Measurements from ENCODE around the gene UMAD1.

UMAD1 gene

DNA sequence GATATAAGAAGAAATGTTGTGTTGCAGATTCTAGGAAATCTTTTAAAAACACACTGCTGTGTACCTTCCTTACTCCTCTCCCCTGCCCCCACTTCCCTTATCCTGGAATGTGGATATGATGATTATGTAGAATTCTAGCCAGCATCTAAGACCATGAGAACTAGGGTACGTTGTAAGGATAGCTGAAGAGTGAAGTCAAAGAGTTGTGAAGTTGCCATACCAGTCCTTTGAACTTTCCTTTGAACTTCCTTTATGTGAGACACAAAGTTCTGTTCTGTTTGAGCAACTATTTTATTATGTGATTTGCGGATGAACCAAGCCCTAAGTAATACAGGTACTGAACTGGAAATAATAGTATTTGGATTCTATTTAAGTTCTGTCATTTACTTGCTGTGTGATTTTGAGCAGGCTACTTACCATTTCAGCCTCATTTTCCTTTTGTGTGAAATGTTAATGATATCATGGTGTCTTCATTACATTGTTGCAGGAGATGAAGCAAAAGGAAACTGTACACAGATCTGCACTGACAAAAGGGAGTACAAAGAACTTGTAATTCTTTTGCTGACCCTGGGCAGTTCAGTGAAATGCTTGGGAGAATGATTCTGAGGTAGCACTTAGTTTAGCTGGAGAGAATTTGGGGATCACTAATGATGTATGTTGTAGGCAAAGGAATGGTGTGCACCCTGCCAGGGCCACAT lies 46.4 kb downstream of the UMAD1 start:
- no peak overlapping the region for H3K4me3 ChIP-seq (replicated peaks; ENCODE audit: insufficient read depth, low read length)
- DNase-seq (ENCODE audit: low read depth in 1 of 2, low spot score in 1 of 2), result no peak
- H3K27ac ChIP-seq (replicated peaks), result no peak overlapping the region
- no peaks in the 10 kb centered on the region for H3K27me3 ChIP-seq (ENCODE audit: insufficient read depth, poor library complexity, severe bottlenecking)
- TF ChIP-seq, protein P1, sequence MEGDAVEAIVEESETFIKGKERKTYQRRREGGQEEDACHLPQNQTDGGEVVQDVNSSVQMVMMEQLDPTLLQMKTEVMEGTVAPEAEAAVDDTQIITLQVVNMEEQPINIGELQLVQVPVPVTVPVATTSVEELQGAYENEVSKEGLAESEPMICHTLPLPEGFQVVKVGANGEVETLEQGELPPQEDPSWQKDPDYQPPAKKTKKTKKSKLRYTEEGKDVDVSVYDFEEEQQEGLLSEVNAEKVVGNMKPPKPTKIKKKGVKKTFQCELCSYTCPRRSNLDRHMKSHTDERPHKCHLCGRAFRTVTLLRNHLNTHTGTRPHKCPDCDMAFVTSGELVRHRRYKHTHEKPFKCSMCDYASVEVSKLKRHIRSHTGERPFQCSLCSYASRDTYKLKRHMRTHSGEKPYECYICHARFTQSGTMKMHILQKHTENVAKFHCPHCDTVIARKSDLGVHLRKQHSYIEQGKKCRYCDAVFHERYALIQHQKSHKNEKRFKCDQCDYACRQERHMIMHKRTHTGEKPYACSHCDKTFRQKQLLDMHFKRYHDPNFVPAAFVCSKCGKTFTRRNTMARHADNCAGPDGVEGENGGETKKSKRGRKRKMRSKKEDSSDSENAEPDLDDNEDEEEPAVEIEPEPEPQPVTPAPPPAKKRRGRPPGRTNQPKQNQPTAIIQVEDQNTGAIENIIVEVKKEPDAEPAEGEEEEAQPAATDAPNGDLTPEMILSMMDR (IDR thresholded peaks at IDR 0.05; ENCODE audit: insufficient read depth, low read length), result no peak
- TF ChIP-seq GABPA (IDR thresholded peaks at IDR 0.05; ENCODE audit: low read depth), result no peak
- no peak for TF ChIP-seq SPI1 (IDR thresholded peaks at IDR 0.05; ENCODE audit: borderline replicate concordance, low read depth)
- no peak for TF ChIP-seq POLR2AphosphoS5 (IDR thresholded peaks at IDR 0.05; ENCODE audit: low read depth)
- TF ChIP-seq, protein P2, sequence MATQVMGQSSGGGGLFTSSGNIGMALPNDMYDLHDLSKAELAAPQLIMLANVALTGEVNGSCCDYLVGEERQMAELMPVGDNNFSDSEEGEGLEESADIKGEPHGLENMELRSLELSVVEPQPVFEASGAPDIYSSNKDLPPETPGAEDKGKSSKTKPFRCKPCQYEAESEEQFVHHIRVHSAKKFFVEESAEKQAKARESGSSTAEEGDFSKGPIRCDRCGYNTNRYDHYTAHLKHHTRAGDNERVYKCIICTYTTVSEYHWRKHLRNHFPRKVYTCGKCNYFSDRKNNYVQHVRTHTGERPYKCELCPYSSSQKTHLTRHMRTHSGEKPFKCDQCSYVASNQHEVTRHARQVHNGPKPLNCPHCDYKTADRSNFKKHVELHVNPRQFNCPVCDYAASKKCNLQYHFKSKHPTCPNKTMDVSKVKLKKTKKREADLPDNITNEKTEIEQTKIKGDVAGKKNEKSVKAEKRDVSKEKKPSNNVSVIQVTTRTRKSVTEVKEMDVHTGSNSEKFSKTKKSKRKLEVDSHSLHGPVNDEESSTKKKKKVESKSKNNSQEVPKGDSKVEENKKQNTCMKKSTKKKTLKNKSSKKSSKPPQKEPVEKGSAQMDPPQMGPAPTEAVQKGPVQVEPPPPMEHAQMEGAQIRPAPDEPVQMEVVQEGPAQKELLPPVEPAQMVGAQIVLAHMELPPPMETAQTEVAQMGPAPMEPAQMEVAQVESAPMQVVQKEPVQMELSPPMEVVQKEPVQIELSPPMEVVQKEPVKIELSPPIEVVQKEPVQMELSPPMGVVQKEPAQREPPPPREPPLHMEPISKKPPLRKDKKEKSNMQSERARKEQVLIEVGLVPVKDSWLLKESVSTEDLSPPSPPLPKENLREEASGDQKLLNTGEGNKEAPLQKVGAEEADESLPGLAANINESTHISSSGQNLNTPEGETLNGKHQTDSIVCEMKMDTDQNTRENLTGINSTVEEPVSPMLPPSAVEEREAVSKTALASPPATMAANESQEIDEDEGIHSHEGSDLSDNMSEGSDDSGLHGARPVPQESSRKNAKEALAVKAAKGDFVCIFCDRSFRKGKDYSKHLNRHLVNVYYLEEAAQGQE (IDR thresholded peaks at IDR 0.05; ENCODE audit: insufficient replicate concordance, low read depth), result no peak

DNA sequence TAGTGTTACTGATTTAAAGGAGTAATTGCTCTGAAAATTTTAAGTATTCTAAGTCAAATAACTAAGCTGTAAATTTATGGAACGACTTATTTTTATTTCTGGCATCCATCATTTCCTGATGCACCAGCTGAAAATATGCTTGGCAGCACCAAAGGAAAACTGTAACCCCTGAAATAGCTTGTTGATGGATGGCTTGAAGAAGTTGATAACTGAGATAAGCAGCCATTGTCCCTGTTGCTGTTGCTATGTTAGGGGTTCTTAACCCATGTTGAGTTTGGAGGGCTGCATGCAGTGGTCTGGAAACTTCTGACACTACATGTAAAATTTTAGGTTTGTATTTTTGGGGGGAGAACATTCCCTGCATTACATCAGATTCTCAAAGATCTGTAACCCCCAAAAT lies 47.2 kb downstream of the UMAD1 start:
- H3K4me3 ChIP-seq (replicated peaks; ENCODE audit: insufficient read depth, low read length), result no peak overlapping the region
- TF ChIP-seq, protein P1 (IDR thresholded peaks at IDR 0.05; ENCODE audit: insufficient read depth, low read length), result no peak
- TF ChIP-seq GABPA (IDR thresholded peaks at IDR 0.05; ENCODE audit: low read depth) (no peak), POLR2AphosphoS5 (IDR thresholded peaks at IDR 0.05; ENCODE audit: low read depth) (no peak), SPI1 (IDR thresholded peaks at IDR 0.05; ENCODE audit: borderline replicate concordance, low read depth) (no peak)
- TF ChIP-seq, protein P2 (IDR thresholded peaks at IDR 0.05; ENCODE audit: insufficient replicate concordance, low read depth), result no peak
- DNase-seq (ENCODE audit: low read depth in 1 of 2, low spot score in 1 of 2), result no peak

DNA sequence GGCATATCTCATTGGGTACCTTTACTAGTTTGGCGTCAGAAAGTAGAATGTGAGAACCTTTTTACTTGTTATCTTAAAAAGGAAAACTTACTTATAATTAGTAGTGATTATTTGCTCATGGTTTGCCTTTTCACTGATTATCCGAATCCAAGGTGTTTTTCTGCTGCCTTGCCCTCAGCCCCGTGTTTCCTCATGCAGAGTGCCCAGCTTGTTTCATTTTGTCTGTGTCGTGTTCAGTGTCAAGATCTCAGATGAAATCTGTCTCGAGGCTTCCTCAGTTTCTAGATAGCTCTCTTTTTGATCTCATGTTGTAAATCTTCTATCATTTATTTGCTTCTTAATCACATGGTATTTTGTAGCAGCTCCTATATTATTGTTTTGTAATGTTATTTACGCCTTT lies 47.8 kb downstream of the UMAD1 start:
- no peak for TF ChIP-seq SPI1 (IDR thresholded peaks at IDR 0.05; ENCODE audit: borderline replicate concordance, low read depth)
- TF ChIP-seq GABPA (IDR thresholded peaks at IDR 0.05; ENCODE audit: low read depth), result no peak
- TF ChIP-seq POLR2AphosphoS5 (IDR thresholded peaks at IDR 0.05; ENCODE audit: low read depth), result no peak
- TF ChIP-seq, protein P2 (IDR thresholded peaks at IDR 0.05; ENCODE audit: insufficient replicate concordance, low read depth), result no peak
- TF ChIP-seq, protein P1 (IDR thresholded peaks at IDR 0.05; ENCODE audit: insufficient read depth, low read length), result no peak
- DNase-seq (ENCODE audit: low read depth in 1 of 2, low spot score in 1 of 2), result no peak
- no peak overlapping the region for H3K27ac ChIP-seq (replicated peaks)
- H3K4me3 ChIP-seq (replicated peaks; ENCODE audit: insufficient read depth, low read length), result no peak overlapping the region
- no peaks in the 10 kb centered on the region for H3K27me3 ChIP-seq (ENCODE audit: insufficient read depth, poor library complexity, severe bottlenecking)

More for the DNA sequence above, 47.2 kb downstream of the UMAD1 start:
- no peak overlapping the region for H3K27ac ChIP-seq (replicated peaks)
- H3K27me3 ChIP-seq (ENCODE audit: insufficient read depth, poor library complexity, severe bottlenecking), result no peaks in the 10 kb centered on the region

Measured in HL-60 (cell line).